Measurements from ENCODE around the gene MAP3K6. TPM values are rescaled to one million over a fixed set of nuclear protein-coding genes. Genes with fewer than 3 reads are reported as not detected.

MAP3K6 gene
- total RNA-seq, 1 experiment from 2014 or later = 7.7 TPM

GRCh38 chr1:27325286-27325685, 41.5 kb downstream of the MAP3K6 start:
- H2BK12ac ChIP-seq (ENCODE audit: insufficient read length, low read depth, low read length) = no peak overlapping the region
- no peak for DNase-seq
- TF ChIP-seq, protein P1, sequence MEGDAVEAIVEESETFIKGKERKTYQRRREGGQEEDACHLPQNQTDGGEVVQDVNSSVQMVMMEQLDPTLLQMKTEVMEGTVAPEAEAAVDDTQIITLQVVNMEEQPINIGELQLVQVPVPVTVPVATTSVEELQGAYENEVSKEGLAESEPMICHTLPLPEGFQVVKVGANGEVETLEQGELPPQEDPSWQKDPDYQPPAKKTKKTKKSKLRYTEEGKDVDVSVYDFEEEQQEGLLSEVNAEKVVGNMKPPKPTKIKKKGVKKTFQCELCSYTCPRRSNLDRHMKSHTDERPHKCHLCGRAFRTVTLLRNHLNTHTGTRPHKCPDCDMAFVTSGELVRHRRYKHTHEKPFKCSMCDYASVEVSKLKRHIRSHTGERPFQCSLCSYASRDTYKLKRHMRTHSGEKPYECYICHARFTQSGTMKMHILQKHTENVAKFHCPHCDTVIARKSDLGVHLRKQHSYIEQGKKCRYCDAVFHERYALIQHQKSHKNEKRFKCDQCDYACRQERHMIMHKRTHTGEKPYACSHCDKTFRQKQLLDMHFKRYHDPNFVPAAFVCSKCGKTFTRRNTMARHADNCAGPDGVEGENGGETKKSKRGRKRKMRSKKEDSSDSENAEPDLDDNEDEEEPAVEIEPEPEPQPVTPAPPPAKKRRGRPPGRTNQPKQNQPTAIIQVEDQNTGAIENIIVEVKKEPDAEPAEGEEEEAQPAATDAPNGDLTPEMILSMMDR (conservative IDR thresholded peaks at IDR 0.05) = no peak
- whole genome bisulfite sequencing (ENCODE audit: extremely low coverage, insufficient read length, low lambda C conversion rate) = no CpG with 5 or more reads among the region's 15 CpGs
- H4K5ac ChIP-seq (ENCODE audit: insufficient read length, low read depth, low read length) = no peak overlapping the region
- H4K20me1 ChIP-seq (ENCODE audit: control insufficient read depth, insufficient read depth, insufficient read length) = no peaks in the 10 kb centered on the region
- H3K79me2 ChIP-seq (ENCODE audit: insufficient read depth, low read length) = peaks cover 10% of the 10 kb centered on the region; the same call in 1 of the 2 replicates
- H3T11ph ChIP-seq (ENCODE audit: low read length) = no peak overlapping the region
- no peak overlapping the region for H2AK5ac ChIP-seq (ENCODE audit: insufficient read length, low read length)
- H3K14ac ChIP-seq (ENCODE audit: insufficient read depth, low read length) = no peak overlapping the region
- H3K4me2 ChIP-seq (ENCODE audit: insufficient read depth, insufficient read length, low read length) = no peak overlapping the region
- no peak overlapping the region for H3K9ac ChIP-seq (ENCODE audit: extremely low read depth, insufficient read length, low read length)
- H3K4me1 ChIP-seq (ENCODE audit: insufficient read depth, low read length) = no peaks in the 10 kb centered on the region
- no peak overlapping the region for H2BK5ac ChIP-seq (ENCODE audit: insufficient read length, low read length)
- no peak overlapping the region for H3K27ac ChIP-seq (ENCODE audit: insufficient read length, low read depth, low read length)
- peaks cover 10% of the 10 kb centered on the region for H3K23me2 ChIP-seq (ENCODE audit: insufficient read length, low read depth, low read length, poor library complexity, severe bottlenecking)
- H2AFZ ChIP-seq (ENCODE audit: low read length) = no peak overlapping the region
- H3K9me3 ChIP-seq (ENCODE audit: control insufficient read depth, low read depth, low read length) = no peaks in the 10 kb centered on the region
- Mint-ChIP-seq H3K9me3 (no peaks in the 10 kb centered on the region), H3K36me3 (ENCODE audit: insufficient read depth in 1 of 3, low read depth in 3 of 3) (peaks cover 10 to 27% (median 20%) of the 10 kb centered on the region in 3 experiments; a peak in 6 of 7 replicates), H3K27ac (no peak overlapping the region; a peak in 1 of 7 replicates), H3K4me3 (no peak overlapping the region), H3K4me1 (peaks cover 10% of the 10 kb centered on the region in 2 experiments; a peak in 3 of 4 replicates), H3K27me3 (ENCODE audit: low read depth) (no peaks in the 10 kb centered on the region)
- H4K8ac ChIP-seq (replicated peaks; ENCODE audit: insufficient read length, low read depth, low read length) = no peak overlapping the region
- H2BK20ac ChIP-seq (ENCODE audit: low read depth, low read length, poor library complexity, severe bottlenecking) = no peak overlapping the region
- no peak overlapping the region for H3K23ac ChIP-seq (ENCODE audit: insufficient read length, low read depth, low read length)
- H2BK120ac ChIP-seq (ENCODE audit: low read depth, low read length, poor library complexity, severe bottlenecking) = no peak overlapping the region
- H2BK15ac ChIP-seq (ENCODE audit: low read depth, low read length) = no peak overlapping the region
- H3K79me1 ChIP-seq (ENCODE audit: insufficient read depth, low read depth, low read length, poor library complexity, severe bottlenecking) = peaks cover 3% of the 10 kb centered on the region
- no peaks in the 10 kb centered on the region for H3K27me3 ChIP-seq (ENCODE audit: insufficient read depth, low read length)
- H3K56ac ChIP-seq (ENCODE audit: insufficient read length, low read depth, low read length) = no peak overlapping the region
- no peak overlapping the region for H4K91ac ChIP-seq (ENCODE audit: insufficient read length, low read depth, low read length)
- no peak overlapping the region for H3K4ac ChIP-seq (ENCODE audit: low read depth, low read length)
- H3K18ac ChIP-seq (ENCODE audit: insufficient read length, low read depth, low read length) = no peak overlapping the region

Data from H9 (cell line).